SK-N-DZ (cell line): ENCODE measurements around the gene CHI3L2.
"Not testable (repeated sequence)": the region's sequence is repeated elsewhere in the genome, so short reads cannot be mapped to it uniquely, and the experiment has no call there.

Experiments used
- DNase-seq: peaks from one replicate; pipeline ENCODE4 v3.0.0-alpha.2; 2015; ENCODE audit warnings: low spot score

CHI3L2 gene

DNA sequence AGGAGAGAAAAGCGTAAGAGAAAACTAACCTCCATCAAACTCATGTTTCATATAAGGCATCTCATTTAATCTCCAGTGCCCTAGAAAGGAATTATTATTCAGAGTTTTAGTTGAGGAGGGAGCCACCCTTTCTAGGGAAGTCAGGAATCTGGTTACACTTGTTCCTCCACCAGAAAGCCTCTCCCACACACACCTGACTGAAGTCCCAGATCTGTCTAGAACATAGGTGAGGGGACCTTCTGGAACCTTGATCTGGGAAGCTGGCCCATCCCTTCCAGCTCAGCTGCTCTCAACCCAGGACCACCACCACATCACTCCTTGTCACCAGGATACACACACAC lies 25.2 kb upstream of the CHI3L2 start:
- no peak for DNase-seq

DNA sequence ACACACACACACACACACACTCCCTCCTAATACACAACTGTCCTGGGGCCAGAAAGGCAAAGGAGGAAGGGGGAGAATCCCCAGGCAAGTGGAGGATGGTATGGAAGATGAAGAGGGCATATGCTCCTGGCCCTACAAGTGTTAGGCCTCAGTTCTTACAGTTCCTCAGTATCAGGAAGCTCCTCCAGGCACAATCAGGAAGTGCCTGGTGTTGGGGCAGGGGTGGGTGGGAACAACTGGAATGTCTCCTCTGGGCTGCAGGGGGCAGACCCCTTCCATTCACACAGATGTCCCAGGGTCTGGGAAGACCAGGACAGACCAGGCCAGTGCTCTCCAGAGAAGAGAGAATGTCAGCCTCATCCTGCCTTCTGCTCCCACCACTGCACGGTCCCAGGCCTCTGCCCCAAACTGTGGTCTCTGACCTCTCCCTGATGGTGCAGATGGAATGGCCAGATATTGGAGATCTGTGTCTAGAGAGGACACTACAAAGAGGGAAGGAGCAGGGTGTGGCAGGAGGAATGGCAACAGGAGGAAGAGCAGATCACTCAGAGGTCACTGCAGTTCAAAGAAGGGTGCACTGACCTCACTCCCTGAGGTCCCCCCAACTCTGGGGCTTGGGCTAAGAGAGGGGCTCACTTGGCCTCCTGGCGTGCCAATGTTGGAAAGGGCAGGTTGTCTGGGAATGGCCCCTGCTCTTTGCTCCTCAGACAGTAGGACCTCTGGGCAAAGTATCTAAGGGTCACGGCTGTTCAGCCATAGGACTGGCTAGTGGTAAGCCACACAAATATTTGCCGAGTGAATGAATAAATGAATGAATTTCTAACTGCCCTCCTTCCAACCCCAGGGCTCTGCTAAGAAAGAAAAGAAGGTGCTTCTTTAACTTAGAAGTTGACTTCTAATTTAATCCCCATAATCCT lies 24.5 kb upstream of the CHI3L2 start:
- DNase-seq = no peak

DNA sequence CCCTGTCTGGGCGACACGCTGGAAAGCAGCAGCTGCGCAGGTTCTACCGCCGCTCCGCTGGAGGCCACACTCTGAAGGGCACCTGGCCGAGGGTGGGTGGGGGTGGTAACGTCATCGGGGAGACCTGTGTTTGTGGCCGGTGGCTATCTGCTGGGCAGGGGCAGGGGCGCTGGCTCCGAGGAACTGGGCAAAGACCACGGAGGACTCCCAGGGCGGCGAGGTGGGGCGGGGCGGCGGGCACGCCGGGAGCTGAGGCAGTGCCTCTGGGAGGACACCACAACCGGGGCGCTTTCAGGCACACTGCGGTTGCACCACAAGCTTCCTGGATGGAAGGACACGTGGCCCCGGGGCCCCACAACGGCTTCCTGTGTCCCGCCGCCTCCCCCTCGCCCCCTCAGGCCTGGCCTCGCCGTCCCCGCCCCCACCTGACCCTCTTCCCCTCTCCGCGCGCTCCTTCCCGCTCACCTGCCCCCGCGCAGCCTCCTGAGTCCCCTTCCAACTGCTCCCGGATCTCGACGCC lies 23.8 kb upstream of the CHI3L2 start:
- no peak for DNase-seq

DNA sequence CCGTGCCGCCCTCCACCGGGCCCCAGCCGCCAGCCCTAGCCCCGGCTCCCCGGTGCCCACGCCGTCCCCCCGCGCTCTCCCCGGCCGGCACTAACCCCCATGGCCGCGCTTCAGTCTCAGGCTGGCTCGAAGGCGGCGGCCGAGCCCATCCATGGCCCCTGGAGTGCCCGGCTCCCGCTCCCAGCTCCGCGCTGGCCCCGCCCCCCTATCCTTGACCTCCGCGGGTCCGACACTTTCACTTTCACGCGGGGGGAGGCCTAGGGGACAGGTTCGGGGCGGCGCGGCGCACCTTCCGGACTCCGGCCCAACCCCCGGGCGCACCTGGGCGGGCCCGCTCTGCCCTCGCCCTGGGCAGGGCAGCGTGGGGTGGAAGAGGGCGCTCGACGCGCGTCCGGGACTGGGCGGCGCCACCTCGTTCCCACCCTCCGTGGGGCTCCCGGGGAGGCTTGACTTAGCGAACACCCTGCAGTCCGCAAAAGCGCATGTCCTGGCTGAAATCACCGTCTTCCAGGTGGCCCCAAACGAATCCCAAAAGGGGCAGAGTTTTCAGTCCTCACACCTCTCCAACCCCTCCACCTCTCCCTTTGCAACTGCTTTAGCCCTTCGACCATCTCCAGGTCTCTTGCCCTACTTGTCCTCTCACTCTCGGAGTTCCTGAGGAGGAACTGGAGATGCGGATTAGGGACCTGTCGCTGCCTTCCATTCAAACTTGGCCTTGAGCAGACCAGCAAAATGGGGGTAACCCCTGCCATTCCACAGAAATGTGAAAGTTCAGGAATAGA lies 23.1 kb upstream of the CHI3L2 start:
- DNase-seq = no peak

DNA sequence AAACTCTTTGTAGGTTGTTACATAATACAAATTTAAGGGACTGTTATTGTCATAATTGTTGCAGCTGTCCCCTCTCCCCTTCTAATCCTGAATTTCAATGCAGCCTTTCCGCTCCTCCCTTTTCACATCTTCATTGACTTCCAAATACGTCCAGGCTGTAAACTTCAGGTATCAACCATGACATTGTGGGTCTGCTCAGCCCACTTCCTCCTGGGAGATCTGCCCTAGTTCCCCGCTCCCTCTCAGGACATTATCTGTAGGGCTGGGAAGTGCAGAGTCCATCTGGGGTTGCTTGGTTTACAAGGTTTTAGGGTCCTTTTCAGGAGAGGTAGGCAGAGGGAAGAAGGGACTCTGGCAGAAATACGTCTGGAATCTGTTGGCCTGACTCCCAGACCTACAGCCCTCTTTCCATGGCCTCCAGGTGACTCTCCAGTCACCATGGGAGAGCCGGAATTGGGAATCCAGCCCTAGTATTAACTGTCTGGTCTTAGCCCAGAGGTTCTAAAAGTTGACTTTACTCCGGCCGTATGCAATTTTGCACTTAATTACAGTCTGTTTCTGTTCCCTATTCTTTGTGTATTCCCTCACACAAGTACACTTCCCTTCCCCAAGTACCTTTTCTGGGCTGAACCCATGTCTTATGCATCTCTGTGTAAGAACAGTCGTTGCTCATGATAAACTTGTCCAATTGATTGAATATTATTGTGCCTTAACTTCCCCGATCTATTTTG lies 22.4 kb upstream of the CHI3L2 start:
- DNase-seq = no peak

DNA sequence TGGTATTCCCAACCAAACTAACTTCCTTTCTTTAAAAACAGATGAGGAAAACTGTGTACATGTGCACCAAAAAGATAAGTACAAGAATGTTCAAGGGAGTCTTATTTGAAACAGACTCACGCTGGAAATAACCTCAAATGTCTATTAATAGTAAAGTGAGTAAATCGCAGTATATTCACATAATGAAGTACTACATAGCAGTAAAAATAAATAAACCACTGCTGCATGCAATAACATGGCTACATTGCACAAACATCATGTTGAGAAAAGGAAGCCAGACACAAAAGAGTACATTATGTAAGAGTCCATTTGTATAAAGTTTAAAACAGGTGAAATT lies 21.8 kb upstream of the CHI3L2 start:
- no peak for DNase-seq

DNA sequence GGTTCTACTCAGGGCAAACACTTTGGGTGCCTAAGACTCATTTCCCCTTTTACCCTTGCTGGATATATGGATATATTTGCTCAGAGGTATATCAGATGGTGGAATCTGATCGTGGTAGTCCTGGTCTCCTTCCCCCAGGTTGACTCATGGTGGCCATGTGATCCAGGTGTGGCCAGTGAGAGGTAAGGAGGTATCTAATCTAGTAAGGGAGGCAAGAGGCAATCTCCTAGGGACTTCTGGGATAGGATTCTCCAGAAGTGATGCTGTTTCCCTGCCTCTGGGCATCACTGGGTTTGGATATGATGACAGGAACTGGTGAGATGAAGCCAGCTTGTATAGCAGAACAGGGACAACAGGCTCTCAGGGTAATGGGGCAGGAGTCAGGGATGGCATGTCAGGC lies 18.6 kb upstream of the CHI3L2 start:
- DNase-seq = no peak

DNA sequence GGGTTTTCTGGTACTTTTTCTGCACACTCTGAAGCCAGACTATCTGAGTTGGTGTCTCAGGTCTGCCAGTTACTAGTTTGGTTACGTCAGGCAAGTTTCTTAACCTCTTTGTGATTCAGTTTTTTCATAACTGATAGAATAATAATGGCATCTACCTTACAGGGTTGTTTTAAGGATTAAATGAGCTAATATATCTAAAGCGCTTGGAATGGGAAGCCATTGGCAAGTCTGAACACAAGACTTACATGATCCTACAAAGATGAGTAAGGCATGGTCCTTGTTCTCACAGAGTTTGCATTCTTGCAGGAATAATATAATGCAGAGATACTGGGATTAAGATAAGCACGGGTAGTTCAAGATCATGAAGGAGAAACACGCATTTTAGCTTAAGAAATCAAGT lies 17.9 kb upstream of the CHI3L2 start:
- DNase-seq = no peak

DNA sequence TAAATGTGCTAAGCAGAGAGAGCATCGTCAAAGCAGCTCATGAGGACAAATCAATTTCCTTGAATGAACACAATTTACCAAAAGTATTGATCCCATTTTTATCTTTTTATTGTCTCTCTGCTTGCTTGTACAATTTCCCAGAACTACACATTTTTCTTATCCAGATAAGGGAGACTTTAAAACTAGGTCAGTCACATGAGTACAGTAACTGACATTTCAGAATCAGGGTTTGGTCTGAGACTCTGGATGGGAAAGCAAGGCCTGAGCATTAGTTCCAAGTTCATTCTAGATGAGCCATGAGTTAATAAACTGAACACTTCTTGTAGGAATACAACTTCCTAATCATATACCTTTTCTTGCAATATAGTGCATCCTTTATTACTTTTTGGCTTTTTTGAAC lies 15.6 kb upstream of the CHI3L2 start:
- DNase-seq = no peak

DNA sequence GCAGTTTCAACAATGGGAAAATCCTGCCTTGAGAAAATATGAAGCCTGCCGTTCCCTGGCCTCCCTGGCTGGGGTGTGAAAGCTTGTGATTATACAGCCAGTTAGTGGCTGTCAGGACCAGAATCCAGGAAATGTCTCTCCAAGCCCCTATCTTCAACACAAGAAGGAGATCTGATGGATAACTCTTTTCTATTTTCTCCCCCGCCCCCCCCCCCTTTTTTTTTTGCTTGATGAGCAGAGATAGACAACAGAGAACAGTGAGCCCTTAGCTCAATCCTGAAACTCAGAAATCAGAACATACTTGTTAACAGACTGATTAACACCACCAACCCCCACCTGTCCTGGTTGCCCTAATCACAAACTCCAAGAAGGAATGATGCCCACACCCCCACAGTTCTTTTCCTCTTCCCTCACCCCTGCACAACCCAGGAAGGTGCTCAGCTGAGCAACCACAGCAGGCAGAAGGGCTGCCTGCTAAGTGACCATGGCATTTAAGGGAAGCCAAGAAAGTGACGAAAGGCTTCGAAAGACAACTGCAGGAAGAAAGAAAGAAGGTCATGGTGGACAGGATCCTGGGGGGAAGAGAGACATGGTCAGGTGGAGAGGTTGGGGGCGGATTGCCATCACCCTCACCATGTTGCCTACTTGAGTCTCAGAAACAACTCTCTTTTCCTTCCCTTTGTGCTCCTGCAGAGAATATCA lies 14.7 kb upstream of the CHI3L2 start:
- no peak for DNase-seq

DNA sequence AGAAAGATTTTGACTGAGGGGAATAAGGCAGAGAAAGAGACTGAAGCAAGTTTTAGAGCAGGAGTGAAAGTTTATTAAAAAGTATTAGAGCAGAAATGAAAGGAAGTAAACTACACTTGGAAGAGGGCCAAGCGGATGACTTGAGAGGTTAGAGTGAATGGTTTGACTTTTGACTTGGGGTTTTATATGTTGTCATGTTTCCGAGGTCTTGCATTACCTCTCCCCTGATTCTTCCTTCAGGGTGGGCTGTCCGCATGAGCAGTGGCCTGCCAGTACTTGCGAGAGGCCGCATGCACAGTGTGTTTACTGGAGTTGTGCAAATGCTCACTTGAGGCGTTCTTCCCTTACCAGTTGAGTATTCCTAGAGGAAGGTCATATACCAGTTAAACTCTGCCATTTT lies 14.1 kb upstream of the CHI3L2 start:
- DNase-seq = no peak

DNA sequence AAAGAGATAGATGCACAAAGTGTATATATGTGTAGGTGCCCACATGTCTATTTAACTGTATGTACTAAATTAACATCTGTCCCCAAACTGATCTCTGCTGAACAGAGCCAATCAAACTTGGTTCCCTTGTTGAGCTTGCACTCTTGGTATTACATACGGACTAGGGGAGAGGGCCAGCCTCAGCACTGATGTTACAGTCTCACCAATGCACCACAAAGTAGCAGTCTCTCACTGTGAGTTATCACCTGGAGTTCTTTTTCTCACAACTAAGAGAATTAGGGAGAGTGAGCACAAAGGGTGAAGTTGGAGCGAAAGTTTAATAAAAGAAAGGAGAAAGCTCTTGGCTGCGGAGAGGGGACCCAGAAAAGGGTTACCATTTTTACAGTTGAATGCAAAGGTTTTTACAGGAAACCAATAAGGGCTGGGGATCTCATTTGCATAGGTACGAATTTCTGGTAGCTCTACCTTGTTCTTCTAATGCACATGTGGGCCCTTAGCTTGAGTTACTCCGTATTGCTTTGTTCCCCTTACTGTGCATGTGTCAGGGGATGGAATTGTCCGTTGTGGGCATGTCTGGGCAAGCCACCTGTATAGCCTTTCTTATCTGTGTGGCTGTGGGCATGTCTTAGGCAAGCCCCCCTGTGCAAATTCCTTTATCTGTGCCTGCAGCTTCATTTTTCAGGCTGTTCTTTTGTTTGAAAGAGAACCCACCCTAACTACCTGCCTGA lies 13.3 kb upstream of the CHI3L2 start:
- DNase-seq = no peak

DNA sequence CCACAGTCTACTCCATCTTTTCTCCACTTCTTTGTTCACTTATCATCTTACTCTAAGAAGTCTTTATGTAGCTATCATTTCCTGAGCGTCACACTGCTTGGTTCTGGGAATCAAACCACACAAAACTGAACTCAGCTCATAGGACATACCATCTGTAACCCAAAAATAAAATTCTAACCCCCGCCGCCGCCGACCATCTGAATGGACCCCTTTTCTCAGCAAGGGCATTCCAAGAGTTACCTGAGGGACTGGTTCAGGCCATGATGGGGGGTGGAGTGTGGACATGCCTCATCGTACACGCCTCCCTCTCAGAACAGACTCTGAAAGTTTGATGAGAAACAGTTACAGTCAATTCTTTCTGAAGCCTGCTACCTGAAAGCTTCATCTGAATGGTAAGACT lies 12.6 kb upstream of the CHI3L2 start:
- DNase-seq = no peak

DNA sequence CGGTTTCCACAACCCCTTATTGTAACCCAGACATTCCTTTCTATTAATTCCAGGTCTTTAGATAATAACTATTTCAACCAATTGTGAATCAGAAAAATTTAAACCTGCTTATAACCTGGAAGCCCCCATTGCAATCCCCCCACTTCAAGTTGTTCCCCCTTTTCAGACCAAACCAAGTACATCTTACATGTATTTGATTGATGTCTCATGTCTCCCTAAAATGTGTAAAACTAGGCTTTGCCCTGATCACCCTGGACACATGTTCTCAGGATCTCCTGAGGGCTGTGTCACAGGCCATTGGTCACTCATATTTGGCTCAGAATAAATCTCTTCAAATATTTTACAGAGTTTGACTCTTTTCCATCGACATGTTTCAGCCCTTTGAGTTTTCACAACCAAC lies 12.2 kb upstream of the CHI3L2 start:
- DNase-seq = not testable (repeated sequence)

DNA sequence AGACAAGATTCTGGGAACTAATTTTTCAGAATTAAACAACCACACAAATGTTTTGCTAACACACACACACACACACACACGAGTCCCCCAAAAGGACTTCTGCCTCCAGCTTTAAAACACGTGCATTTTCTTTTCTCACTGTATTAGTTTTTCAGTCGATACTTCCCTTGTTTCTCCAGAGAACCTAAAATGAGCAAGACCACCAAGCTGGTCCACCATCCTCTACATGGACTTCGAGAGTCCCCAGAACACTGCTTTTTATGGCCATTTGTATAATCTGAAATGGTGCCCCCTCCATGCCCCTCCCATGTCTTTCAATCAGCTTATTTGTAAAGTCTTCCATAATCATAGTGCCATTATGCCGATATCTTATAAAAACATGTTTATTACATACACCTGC lies 10.8 kb upstream of the CHI3L2 start:
- no peak for DNase-seq

DNA sequence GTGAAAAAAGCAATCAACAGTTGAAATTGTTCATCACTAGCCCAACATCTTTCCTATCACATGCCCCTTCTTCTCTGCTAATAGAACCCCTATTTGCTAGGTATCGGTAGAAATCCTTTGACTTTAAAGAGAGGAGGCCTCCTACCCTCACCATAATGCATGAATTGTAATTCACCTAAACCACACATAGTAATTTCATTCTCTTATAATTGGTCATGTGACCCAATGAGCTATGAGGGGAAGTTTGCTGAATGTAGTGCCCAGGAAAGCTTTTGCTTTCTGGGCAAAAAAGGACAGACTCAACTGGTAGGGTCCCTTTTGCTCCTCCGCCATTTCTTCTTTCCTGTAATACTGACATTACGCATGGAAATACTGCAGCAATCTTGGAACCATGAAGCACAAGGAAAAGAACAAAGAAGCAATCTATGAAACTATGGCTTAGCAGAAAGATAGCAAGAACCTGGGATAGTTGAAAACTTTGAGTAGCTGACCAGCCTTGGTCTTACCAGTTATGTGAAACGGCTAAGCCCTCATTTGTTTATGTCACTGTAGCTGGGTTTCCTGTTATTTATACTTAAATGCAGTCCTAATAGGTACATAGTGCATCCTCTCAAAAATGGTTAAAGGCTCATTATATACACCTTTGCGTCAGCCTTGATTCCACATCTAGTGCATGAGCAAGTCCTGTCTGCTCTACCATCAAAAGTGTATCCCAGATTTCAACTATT lies 10.2 kb upstream of the CHI3L2 start:
- DNase-seq = no peak

DNA sequence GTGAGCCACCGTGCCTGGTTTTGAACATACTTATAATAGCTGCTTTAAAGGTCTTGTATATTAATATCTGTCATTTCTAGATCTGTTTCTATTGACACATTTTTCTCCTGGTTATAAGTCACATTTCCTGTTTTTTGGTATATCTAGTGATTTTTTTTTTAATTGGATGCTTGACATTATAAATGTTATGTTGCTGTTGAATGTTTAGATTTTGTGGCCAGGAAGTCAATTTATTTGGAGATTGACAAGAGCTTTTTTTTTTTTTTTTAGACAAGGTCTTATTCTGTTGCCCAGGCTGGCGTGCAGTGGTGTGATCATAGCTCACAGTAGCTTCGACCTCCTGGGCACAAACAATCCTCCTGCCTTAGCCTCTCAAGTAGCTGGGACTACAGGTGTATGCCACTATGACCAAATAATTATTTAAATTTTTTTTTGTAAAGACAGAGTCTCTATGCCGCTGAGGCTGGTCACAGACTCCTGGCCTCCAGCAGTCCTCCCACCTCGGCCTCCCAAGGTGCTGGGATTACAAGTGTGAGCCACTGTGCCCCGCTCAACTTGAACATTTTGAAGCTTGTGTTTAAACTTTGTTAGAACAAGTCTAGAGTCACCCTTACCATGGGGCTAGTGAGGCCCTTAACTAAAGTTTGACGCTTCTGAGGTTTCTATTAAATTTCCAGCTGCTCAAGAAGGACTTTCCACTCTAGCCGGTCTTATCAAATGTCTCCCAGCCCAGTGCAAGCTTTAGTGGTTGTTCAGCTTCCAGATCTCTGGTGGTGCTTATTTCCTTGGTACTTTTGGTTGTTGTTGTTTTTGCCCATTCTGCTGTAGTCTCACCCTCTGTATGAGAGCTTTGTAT lies 8.6 kb upstream of the CHI3L2 start:
- no peak for DNase-seq

DNA sequence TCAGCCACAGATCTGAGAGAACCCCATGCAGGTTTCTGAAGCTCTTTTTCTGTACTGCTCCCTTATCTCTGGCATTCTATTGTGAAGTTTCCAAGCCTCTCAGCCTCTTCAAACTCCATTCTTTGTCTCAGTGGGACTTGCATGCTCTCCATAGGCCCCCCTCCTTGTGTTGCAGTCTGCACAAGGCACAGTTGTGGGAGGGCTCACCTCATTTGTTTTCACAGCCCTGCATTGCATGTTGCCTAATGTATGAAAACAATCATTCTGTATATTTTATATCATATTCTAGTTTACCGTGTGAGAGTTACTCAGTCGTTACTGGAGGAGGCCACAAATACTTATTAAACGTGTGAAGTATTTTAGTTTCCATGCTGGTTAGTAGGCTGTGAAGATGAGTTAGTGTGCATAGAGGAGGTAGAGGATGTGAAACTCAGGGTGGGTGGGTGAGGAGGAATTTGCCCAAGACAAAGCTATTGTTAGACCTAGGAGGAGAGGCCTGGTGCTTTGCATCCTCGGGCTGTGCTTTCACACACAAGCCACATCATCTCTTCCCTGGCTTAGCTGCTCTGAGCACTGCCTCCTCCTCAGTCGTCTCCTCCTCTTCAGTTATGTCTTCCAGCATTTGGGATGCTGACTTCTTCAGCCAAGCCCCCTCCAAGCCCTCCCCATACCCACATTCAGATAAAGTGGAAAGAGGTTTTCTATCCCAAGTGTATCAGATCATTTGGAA lies 7.8 kb upstream of the CHI3L2 start:
- DNase-seq = no peak
